PC-3 (cell line): ENCODE measurements around the gene AOPEP. TPM values are rescaled to one million over a fixed set of nuclear protein-coding genes. Genes with fewer than 3 reads are reported as not detected.

Experiments
- ATAC-seq: fragments of 200-7000 bp; cut with Tn5 transposase; 2 replicates; pipeline ENCODE4 v1.9.1; 2020; ENCODE audit warnings: mild to moderate bottlenecking, moderate library complexity
- BruUV-seq: library from RNA; stranded (reverse); fragments of 400-500 nt; replicated peaks from 2 replicates; lab custom pipeline; 2021; lab: Mats Ljungman, UMichigan
- CTCF ChIA-PET: fragments of 300-600 bp; sonication (Branson Sonifier 250); formaldehyde crosslinking; loops from one replicate; lab custom pipeline; 2022; ENCODE audit warnings: antibody characterized with exemption; lab: Charles Lee
- POLR2A ChIA-PET: fragments of 300-600 bp; sonication (Branson Sonifier 250); formaldehyde crosslinking; loops from one replicate; lab custom pipeline; 2022; ENCODE audit warnings: antibody characterized with exemption; ENCODE audit not compliant: unreplicated experiment; lab: Charles Lee
- DNase-seq: peaks from one replicate; pipeline ENCODE4 v3.0.0-alpha.2; 2015
- H2AFZ ChIP-seq: fragments of 300-600 bp; sonication (generic); 2 replicates; pipeline ENCODE4 v1.6.0; 2016; ENCODE audit warnings: antibody characterized with exemption, low read length
- H3F3A ChIP-seq: fragments of 300-600 bp; sonication (generic); one replicate; pipeline ENCODE4 v1.6.0; 2017; ENCODE audit warnings: antibody characterized with exemption, low read length, control low read depth, mild to moderate bottlenecking; ENCODE audit not compliant: unreplicated experiment
- H3K27ac ChIP-seq: fragments of 300-600 bp; sonication (generic); 2 replicates; pipeline ENCODE4 v1.5.1; 2016; ENCODE audit warnings: mild to moderate bottlenecking, low read length
- H3K27me3 ChIP-seq: fragments of 300-600 bp; sonication (generic); 2 replicates; pipeline ENCODE4 v1.6.1; 2016; ENCODE audit warnings: low read length, mixed read lengths
- H3K36me3 ChIP-seq: fragments of 300-600 bp; sonication (generic); 2 replicates; pipeline ENCODE4 v1.6.1; 2016; ENCODE audit warnings: low read depth, mixed run types, low read length, mixed read lengths
- H3K4me1 ChIP-seq: fragments of 300-600 bp; sonication (generic); 2 replicates; pipeline ENCODE4 v1.5.1; 2016; ENCODE audit warnings: low read length; ENCODE audit not compliant: insufficient read depth
- H3K4me2 ChIP-seq: fragments of 300-600 bp; sonication (generic); 2 replicates; pipeline ENCODE4 v1.6.0; 2016; ENCODE audit warnings: low read length
- H3K4me3 ChIP-seq: fragments of 300-600 bp; sonication (generic); 2 replicates; pipeline ENCODE4 v1.5.1; 2016; ENCODE audit warnings: mild to moderate bottlenecking, low read length, mixed read lengths
- H3K79me2 ChIP-seq: fragments of 300-600 bp; sonication (generic); 2 replicates; pipeline ENCODE4 v1.6.1; 2017; ENCODE audit warnings: low read length, mixed read lengths
- H3K9ac ChIP-seq: fragments of 300-600 bp; sonication (generic); 2 replicates; pipeline ENCODE4 v1.6.0; 2016; ENCODE audit warnings: mild to moderate bottlenecking, low read length
- H3K9me2 ChIP-seq: fragments of 300-600 bp; sonication (generic); replicated peaks from 2 replicates; pipeline ENCODE4 v1.6.1; 2016; ENCODE audit warnings: mixed run types, low read length, mixed read lengths
- H3K9me3 ChIP-seq: fragments of 300-600 bp; sonication (generic); 2 replicates; pipeline ENCODE4 v1.6.1; 2016; ENCODE audit warnings: low read length, mixed read lengths
- H4K20me1 ChIP-seq: fragments of 300-600 bp; sonication (generic); 2 replicates; pipeline ENCODE4 v1.6.1; 2016; ENCODE audit warnings: low read length, mixed read lengths
- CTCF ChIP-seq: fragments of 300-600 bp; sonication (generic); conservative IDR thresholded peaks from 2 replicates; pipeline ENCODE4 v1.5.1; 2017; ENCODE audit warnings: antibody characterized with exemption, low read depth, mild to moderate bottlenecking, low read length
- EZH2 ChIP-seq: fragments of 300-600 bp; sonication (generic); IDR thresholded peaks from one replicate; pipeline ENCODE4 v1.6.1; 2017; ENCODE audit warnings: antibody characterized with exemption, mild to moderate bottlenecking, low read length; ENCODE audit not compliant: unreplicated experiment
- EZH2phosphoT487 ChIP-seq: fragments of 300-600 bp; sonication (generic); IDR thresholded peaks from 2 replicates; pipeline ENCODE4 v1.6.1; 2018; ENCODE audit warnings: mild to moderate bottlenecking, antibody characterized with exemption, low read length, borderline replicate concordance
- intact Hi-C: fragments of 100-400 bp; cut with micrococcal nuclease; formaldehyde crosslinking; loops from 2 replicates; pipeline ENCODE4 v1.9.0; 2023
- total RNA-seq: library from RNA; depleted of rRNA; stranded (reverse); fragments of >200 nt; gene quantifications from 2 replicates; pipeline ENCODE4 v1.2.3, GENCODE V29; 2014

The AOPEP gene
- total RNA-seq, 1 experiment from 2014 or later: 23.1 TPM

- intact Hi-C loops: no loop called here
- DNase-seq (no peak), ATAC-seq (no peak)
- Histone ChIP-seq H3K27ac (no peak overlapping the region), H3K36me3 (no peaks in the 10 kb centered on the region), H3K79me2 (peaks cover 6% of the 10 kb centered on the region; the same call in 1 of the 2 replicates), H3K4me3 (no peak overlapping the region), H3K4me2 (no peak overlapping the region), H3K9ac (no peak overlapping the region), H3K9me3 (no peaks in the 10 kb centered on the region), H3K27me3 (no peaks in the 10 kb centered on the region), H3F3A (peaks cover 5% of the 10 kb centered on the region), H3K4me1 (peaks cover 42% of the 10 kb centered on the region), H3K9me2 (no peaks in the 10 kb centered on the region), H2AFZ (no peak overlapping the region), H4K20me1 (no peaks in the 10 kb centered on the region)
- no TSS peak for BruUV-seq
- ChIA-PET CTCF (no interaction called here), POLR2A (no interaction called here)
- no peak for TF ChIP-seq EZH2phosphoT487
Measured at GRCh38 chr9:94925751-94926430, 199.4 kb downstream of the AOPEP start.

- TF ChIP-seq EZH2phosphoT487: no peak
- no peak for TF ChIP-seq EZH2
- TF ChIP-seq CTCF: no peak
- Histone ChIP-seq H4K20me1 (no peaks in the 10 kb centered on the region), H3K79me2 (peaks cover 6% of the 10 kb centered on the region; the same call in 1 of the 2 replicates), H3K9ac (no peak overlapping the region), H3K4me1 (peaks cover 36% of the 10 kb centered on the region), H3K27ac (no peak overlapping the region), H3K4me3 (no peak overlapping the region), H2AFZ (no peak overlapping the region), H3K27me3 (no peaks in the 10 kb centered on the region), H3F3A (peaks cover 5% of the 10 kb centered on the region), H3K36me3 (no peaks in the 10 kb centered on the region), H3K9me3 (no peaks in the 10 kb centered on the region), H3K9me2 (no peaks in the 10 kb centered on the region), H3K4me2 (no peak overlapping the region)
- ChIA-PET CTCF (no interaction called here), POLR2A (no interaction called here)
- intact Hi-C loops: no loop called here
- DNase-seq (no peak), ATAC-seq (no peak)
- no TSS peak for BruUV-seq
Measured at GRCh38 chr9:94926431-94926800, 199.9 kb downstream of the AOPEP start.

GRCh38 chr9:94927048-94927761 is 200.7 kb downstream of the AOPEP start:
- Histone ChIP-seq H3K27ac (no peak overlapping the region), H3K36me3 (no peaks in the 10 kb centered on the region), H3F3A (peaks cover 3% of the 10 kb centered on the region), H3K4me1 (peaks cover 28% of the 10 kb centered on the region), H4K20me1 (no peaks in the 10 kb centered on the region), H3K27me3 (no peaks in the 10 kb centered on the region), H3K4me3 (no peak overlapping the region), H3K79me2 (peaks cover 6% of the 10 kb centered on the region; the same call in 1 of the 2 replicates), H3K9me3 (no peaks in the 10 kb centered on the region), H3K9ac (no peak overlapping the region), H3K9me2 (no peaks in the 10 kb centered on the region), H3K4me2 (no peak overlapping the region), H2AFZ (no peak overlapping the region)
- ChIA-PET POLR2A (no interaction called here), CTCF (no interaction called here)
- no TSS peak for BruUV-seq
- intact Hi-C loops: no loop called here
- DNase-seq (no peak), ATAC-seq (no peak)
- no peak for TF ChIP-seq EZH2phosphoT487
